Activated CD4-positive, CD25-positive, alpha-beta regulatory T cell treated with anti-CD3 and anti-CD28 coated beads, Interleukin-2, amount 50 U/mL, for 24 hours (primary cell): ENCODE results near the gene IL1RAPL2.
"Not testable (repeated sequence)": the region's sequence is repeated elsewhere in the genome, so short reads cannot be mapped to it uniquely, and the experiment has no call there.

ENCODE experiments used
- ATAC-seq, 2 donors: fragments of 150-1000 bp; cut with Tn5 transposase; one replicate each; pipeline ENCODE4 v1.10.0; 2021; ENCODE audit warnings: mild to moderate bottlenecking in 1 of 2, moderate library complexity in 1 of 2

The IL1RAPL2 gene

GRCh38 chrX:104863466-104863865 is 297.5 kb downstream of the IL1RAPL2 start:
- no peak for ATAC-seq

DNA sequence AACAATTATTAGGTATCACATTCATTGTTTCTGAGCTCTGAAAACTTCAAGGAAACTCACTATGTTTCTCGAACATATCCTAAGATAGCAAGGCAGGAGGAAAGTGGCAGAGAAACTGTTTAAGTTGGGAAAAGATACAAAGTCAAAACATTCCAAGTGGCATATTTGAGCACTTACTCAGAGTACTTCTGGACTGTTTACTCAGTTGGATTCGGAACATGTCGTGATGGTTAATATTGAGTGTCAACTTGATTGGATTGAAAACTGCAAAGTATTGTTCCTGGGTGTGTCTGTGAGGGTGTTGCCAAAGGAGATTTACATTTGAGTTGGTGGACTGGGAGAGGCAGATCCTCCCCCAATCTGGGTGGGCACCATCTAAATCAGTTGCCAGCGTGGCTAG is 298.3 kb downstream of the IL1RAPL2 start:
- ATAC-seq = no peak

DNA sequence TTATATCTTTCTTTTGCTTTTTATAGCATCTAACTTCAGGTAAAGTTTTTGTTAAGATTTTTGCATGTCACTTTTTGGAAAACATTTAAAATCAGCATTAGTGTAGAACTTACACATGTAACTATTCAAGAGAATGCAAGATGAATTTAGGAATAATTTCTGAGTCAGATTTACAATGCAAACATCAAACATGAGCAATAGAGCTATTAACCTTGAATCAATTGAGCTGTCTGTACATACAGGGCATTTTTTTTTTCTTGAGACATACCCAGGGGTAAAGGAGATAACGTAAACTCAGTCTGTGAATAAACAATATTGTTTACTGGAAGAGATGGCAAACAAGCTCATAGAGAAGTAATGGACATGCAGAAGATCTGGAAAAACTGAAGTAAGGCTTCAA is 311.5 kb downstream of the IL1RAPL2 start:
- ATAC-seq = no peak

GRCh38 chrX:104902070-104902469 is 336.1 kb downstream of the IL1RAPL2 start:
- ATAC-seq = no peak

DNA sequence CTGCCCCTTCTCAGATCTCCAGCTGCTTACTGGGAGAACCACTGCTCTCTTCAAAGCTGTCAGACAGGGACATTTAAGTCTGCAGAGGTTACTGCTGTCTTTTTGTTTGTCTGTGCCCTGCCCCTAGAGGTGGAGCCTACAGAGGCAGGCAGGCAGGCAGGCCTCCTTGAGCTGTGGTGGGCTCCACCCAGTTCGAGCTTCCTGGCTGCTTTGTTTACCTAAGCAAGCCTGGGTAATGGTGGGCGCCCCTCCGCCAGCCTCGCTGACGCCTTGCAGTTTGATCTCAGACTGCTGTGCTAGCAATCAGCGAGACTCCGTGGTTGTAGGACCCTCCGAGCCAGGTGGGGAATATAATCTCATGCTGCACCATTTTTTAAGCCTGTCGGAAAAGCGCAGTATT is 343.7 kb downstream of the IL1RAPL2 start:
- not testable (repeated sequence) for ATAC-seq

DNA sequence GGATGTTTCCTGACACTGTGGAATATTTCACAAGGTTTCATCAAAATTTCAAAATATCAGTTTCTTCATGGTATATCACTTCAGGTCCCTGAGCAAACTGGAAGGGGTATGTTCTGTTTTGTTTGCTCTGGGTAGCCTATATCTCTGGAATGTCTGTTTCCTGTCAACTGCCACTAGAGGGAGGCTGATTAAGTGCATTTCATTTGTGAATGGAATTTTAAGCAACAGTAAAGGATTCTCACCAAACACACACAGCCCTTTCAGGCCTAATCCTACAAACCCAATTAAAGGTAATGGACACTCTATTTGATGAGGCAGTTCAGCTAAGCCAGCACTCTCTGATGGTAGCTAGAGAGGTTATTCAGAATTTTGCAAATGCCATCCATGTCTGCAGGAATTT is 347.3 kb downstream of the IL1RAPL2 start:
- no peak for ATAC-seq

- ATAC-seq = not testable (repeated sequence)
Measured at GRCh38 chrX:104914686-104915085, 348.7 kb downstream of the IL1RAPL2 start.

GRCh38 chrX:104918122-104918521 is 352.1 kb downstream of the IL1RAPL2 start:
- no peak for ATAC-seq

DNA sequence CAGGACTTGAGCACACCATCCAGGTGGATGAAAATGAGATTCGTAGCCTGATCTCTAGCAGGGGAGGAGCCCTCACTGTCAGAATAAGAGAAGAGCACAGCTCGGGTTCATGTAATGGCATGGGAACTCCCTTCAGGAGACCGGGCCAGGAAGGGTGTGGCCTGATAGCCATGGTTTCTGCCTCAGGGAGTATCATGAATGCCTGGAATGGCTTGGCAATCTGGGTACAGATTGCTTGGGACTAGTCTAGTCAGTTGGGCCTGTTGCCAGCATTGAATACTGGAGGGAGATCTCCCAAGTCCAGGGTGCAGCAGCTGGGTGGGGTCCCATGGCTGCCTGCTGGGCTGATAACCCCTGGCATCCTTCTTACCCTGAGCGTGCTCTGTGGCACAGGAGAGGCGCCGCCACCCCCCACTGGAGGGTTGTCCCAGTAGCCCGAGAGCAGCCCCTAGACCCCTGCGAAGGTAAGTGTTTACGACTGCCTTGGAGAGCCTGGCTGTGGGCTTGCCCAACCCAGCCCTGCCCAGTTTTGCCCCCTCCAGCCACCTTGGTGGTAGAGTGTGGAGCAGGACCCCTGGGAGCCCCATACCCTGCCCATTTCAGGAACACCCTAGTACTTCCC is 355.7 kb downstream of the IL1RAPL2 start:
- ATAC-seq = no peak

DNA sequence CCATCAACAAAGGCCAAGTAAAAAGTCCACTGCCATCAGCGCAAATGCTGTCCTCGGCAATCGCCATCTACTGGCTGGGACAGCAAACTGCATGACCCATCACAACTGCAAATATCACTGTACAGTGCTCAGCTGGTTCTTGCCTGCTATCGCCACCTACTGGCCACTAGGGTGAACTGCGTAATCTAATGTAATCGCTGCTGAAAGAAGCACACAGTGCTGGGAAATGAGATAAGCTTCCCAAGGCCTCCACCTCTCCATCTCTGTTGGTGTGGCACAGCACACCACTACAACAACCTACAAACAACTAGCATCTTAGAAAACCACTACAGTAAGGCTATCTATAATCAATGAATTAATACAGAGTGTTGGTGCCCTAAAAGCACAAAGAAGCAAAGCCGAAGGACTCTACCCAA is 356.2 kb downstream of the IL1RAPL2 start:
- ATAC-seq = peak; percentile 51 to 67

GRCh38 chrX:104929324-104929723 is 363.3 kb downstream of the IL1RAPL2 start:
- no peak for ATAC-seq

GRCh38 chrX:104935581-104935980 is 369.6 kb downstream of the IL1RAPL2 start:
- no peak for ATAC-seq

DNA sequence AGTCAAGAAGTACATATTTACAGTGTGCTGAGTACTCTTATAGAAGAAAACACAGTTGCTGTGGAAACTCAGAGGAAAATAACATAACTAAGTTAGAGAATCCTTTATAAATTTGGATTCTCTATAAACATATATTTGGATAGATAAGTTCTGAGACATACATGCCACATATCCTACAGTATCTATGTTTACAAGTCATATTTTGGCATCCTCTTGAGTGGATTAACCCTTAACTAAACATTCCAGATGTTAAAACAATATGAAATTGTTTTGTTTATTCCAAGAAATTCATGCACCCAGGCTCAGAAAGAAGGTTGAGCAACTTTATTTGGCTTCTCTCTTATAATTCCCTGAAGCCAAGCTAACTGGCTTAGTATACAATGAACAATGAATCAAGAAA is 387.3 kb downstream of the IL1RAPL2 start:
- ATAC-seq = no peak

- ATAC-seq = no peak
Measured at GRCh38 chrX:104961926-104962325, 395.9 kb downstream of the IL1RAPL2 start.

- ATAC-seq = no peak
Measured at GRCh38 chrX:104968241-104968640, 402.2 kb downstream of the IL1RAPL2 start.

GRCh38 chrX:104972737-104973136 is 406.7 kb downstream of the IL1RAPL2 start:
- ATAC-seq = no peak

- ATAC-seq = no peak
Measured at GRCh38 chrX:104987063-104987462, 421.1 kb downstream of the IL1RAPL2 start.

DNA sequence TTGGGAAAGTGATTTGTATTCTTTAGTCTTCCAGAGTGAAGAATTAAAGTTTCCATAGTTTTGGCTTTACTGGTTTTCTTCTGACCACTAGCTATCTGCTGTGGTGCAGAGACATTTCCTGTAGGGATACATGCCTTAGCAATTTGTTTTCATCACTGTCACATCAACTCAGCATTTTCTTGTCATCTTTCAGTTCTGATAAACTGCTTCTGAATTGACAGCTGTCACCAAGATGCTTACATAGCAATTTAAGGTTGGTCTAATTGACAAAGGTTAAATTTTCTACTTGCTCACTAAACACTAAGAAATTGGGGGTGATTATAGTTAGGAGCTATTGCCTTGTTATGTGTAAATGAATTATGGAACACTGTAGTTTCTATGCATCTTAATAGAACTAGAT is 422.0 kb downstream of the IL1RAPL2 start:
- no peak for ATAC-seq

- no peak for ATAC-seq
Measured at GRCh38 chrX:104995546-104995945, 429.5 kb downstream of the IL1RAPL2 start.

- no peak for ATAC-seq
Measured at GRCh38 chrX:105006103-105006502, 440.1 kb downstream of the IL1RAPL2 start.

DNA sequence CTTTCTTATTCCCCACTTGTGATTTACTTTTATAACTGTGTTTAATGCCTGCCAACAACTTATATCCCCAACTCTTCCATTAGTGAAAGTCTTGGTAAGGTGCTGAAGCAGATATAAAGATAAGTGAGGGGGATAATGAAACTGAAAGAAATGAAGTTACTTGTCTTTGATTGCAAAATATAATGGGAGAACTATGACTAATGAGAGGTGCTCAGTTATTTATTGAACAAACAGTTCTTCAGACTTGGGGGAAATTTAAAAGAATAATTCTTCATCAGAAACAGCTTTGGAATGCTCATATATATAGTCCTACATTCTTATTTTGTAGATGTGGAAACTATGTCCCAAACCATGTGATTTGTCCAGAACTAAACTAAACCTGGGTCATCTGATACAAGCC is 441.0 kb downstream of the IL1RAPL2 start:
- ATAC-seq = no peak

GRCh38 chrX:105013719-105014118 is 447.7 kb downstream of the IL1RAPL2 start:
- ATAC-seq = no peak

GRCh38 chrX:105017641-105018040 is 451.6 kb downstream of the IL1RAPL2 start:
- ATAC-seq = no peak

- no peak for ATAC-seq
Measured at GRCh38 chrX:105018865-105019264, 452.9 kb downstream of the IL1RAPL2 start.

- ATAC-seq = not testable (repeated sequence)
Measured at GRCh38 chrX:105028962-105029361, 463.0 kb downstream of the IL1RAPL2 start.
